Liver (tissue), 9 donors: ENCODE data around the gene ZNF143. TPM values are rescaled to one million over a fixed set of nuclear protein-coding genes. Genes with fewer than 3 reads are reported as not detected.

Source experiments
- DNase-seq: peaks from one replicate; pipeline ENCODE4 v3.0.0-alpha.2; 2017; ENCODE audit warnings: low spot score
- H3K27ac ChIP-seq, 2 donors: one replicate each; pipeline ENCODE4 v1.7.0; 2013; ENCODE audit warnings: inconsistent platforms in 2 of 2, low read length in 2 of 2, control low read depth in 1 of 2, low read depth in 1 of 2, mild to moderate bottlenecking in 1 of 2
- H3K27me3 ChIP-seq, 4 donors: one replicate each; pipeline versions ENCODE4 v1.6.1 to v1.7.0; 2013; ENCODE audit warnings: low read length in 3 of 4, inconsistent platforms in 1 of 4, mild to moderate bottlenecking in 1 of 4, moderate library complexity in 1 of 4; ENCODE audit not compliant: control insufficient read depth in 4 of 4, insufficient read depth in 4 of 4
- H3K36me3 ChIP-seq, 4 donors: one replicate each; pipeline versions ENCODE4 v1.6.1 to v1.7.0; 2013; ENCODE audit warnings: low read length in 3 of 4, mild to moderate bottlenecking in 3 of 4, low read depth in 1 of 4, moderate library complexity in 1 of 4; ENCODE audit not compliant: control insufficient read depth in 4 of 4, insufficient read depth in 3 of 4
- H3K4me1 ChIP-seq, 4 donors: one replicate each; pipeline versions ENCODE4 v1.6.1 to v1.7.0; 2013; ENCODE audit warnings: low read length in 3 of 4, mild to moderate bottlenecking in 3 of 4, moderate library complexity in 1 of 4; ENCODE audit not compliant: control insufficient read depth in 4 of 4, insufficient read depth in 4 of 4
- H3K4me3 ChIP-seq, 3 donors: one replicate each; pipeline versions ENCODE4 v1.6.1 to v1.7.0; 2013; ENCODE audit warnings: low read length in 3 of 3, control low read depth in 1 of 3, low read depth in 1 of 3, mild to moderate bottlenecking in 1 of 3
- H3K9ac ChIP-seq, 2 donors: one replicate each; pipeline ENCODE4 v1.7.0; 2013; ENCODE audit warnings: low read length in 2 of 2, mild to moderate bottlenecking in 2 of 2, moderate library complexity in 2 of 2, control low read depth in 1 of 2, low read depth in 1 of 2
- H3K9me3 ChIP-seq, 4 donors: one replicate each; pipeline versions ENCODE4 v1.6.1 to v1.7.0; 2013; ENCODE audit warnings: low read length in 3 of 4; ENCODE audit not compliant: control insufficient read depth in 4 of 4
- EGR1 ChIP-seq, 2 donors: IDR thresholded peaks; 2 replicates each; pipeline ENCODE4 v1.6.1; 2016 to 2018; ENCODE audit warnings: antibody characterized with exemption in 2 of 2, low read depth in 2 of 2
- FOXA1 ChIP-seq: IDR thresholded peaks from 2 replicates; pipeline ENCODE4 v1.6.1; 2016; ENCODE audit warnings: antibody characterized with exemption
- FOXA2 ChIP-seq: IDR thresholded peaks from 2 replicates; pipeline ENCODE4 v1.6.1; 2016; ENCODE audit warnings: antibody characterized with exemption
- GABPA ChIP-seq, 2 donors: IDR thresholded peaks in 1 of 2; conservative IDR thresholded peaks in 1 of 2; 2 replicates each; pipeline ENCODE4 v1.6.1; 2016; ENCODE audit warnings: antibody characterized with exemption in 2 of 2, mild to moderate bottlenecking in 1 of 2, moderate library complexity in 1 of 2
- HNF4A ChIP-seq, 2 donors: conservative IDR thresholded peaks; 2 replicates each; pipeline ENCODE4 v1.6.1; 2016; ENCODE audit warnings: antibody characterized with exemption in 2 of 2, mild to moderate bottlenecking in 2 of 2
- HNF4G ChIP-seq: IDR thresholded peaks from 2 replicates; pipeline ENCODE4 v1.6.1; 2016; ENCODE audit warnings: antibody characterized with exemption
- JUND ChIP-seq, 2 donors: IDR thresholded peaks; 2 replicates each; pipeline ENCODE4 v1.6.1; 2016; ENCODE audit warnings: antibody characterized with exemption in 2 of 2
- MAX ChIP-seq: IDR thresholded peaks from 2 replicates; pipeline ENCODE4 v1.6.1; 2016; ENCODE audit warnings: antibody characterized with exemption
- NR2F2 ChIP-seq: IDR thresholded peaks from 2 replicates; pipeline ENCODE4 v1.6.1; 2016; ENCODE audit warnings: antibody characterized with exemption
- RAD21 ChIP-seq, 2 donors: IDR thresholded peaks; 2 replicates each; pipeline ENCODE4 v1.6.1; 2016; ENCODE audit warnings: antibody characterized with exemption in 2 of 2, mild to moderate bottlenecking in 2 of 2
- RXRA ChIP-seq, 2 donors: IDR thresholded peaks; 2 replicates each; pipeline ENCODE4 v1.6.1; 2017 to 2018; ENCODE audit warnings: antibody characterized with exemption in 2 of 2, mild to moderate bottlenecking in 1 of 2
- SP1 ChIP-seq: IDR thresholded peaks from 2 replicates; pipeline ENCODE4 v1.6.1; 2018; ENCODE audit warnings: antibody characterized with exemption, mild to moderate bottlenecking
- YY1 ChIP-seq: IDR thresholded peaks from 2 replicates; pipeline ENCODE4 v1.6.1; 2016; ENCODE audit warnings: antibody characterized with exemption, mild to moderate bottlenecking
- ZBTB33 ChIP-seq: IDR thresholded peaks from 2 replicates; pipeline ENCODE4 v1.6.1; 2016; ENCODE audit warnings: antibody characterized with exemption
- WGBS: extraction: QIAGEN DNeasy Blood & Tissue Kit; methylation state at CpG from one replicate; pipeline ENCODE4 v1.1.7; 2013; 5-methylcytosine and 5-hydroxymethylcytosine counted together
- polyA plus RNA-seq, 2 donors: library from polyadenylated mRNA; stranded (reverse) in 1 of 2; unstranded in 1 of 2; fragments of 200-250 nt in 1 of 2; fragments of >200 nt in 1 of 2; fragmentation: Nextera tagmentation in 1 of 2; extraction: Ambion mirVana in 1 of 2; gene quantifications; one replicate each; pipeline versions ENCODE4 v1.2.1 to v1.2.3, GENCODE V29; 2013 to 2015
- total RNA-seq, 2 donors: library from RNA; depleted of rRNA; stranded (reverse); fragments of >200 nt; gene quantifications; one replicate each; pipeline ENCODE4 v1.2.3, GENCODE V29; 2014
- TF ChIP-seq, protein P1 (sequence below): IDR thresholded peaks from 2 replicates; pipeline ENCODE4 v1.6.1; 2016; ENCODE audit warnings: antibody characterized with exemption, mild to moderate bottlenecking
- TF ChIP-seq, protein P2 (sequence below): fragments of 150-350 bp; IDR thresholded peaks from 2 replicates; pipeline ENCODE4 v1.5.1; 2017; ENCODE audit warnings: improper control_type of control experiment, low read depth, low read length; ENCODE audit not compliant: missing input control
- donor health status: healthy.
- donor health status: healthy.
- donor health status: healthy.
- donor health status: healthy.
- donor health status: healthy.

ZNF143 gene
- total and polyA plus RNA-seq, 4 donors: 4.3 to 20.4 (median 12.2) TPM

- no peak for TF ChIP-seq NR2F2
- no peak for TF ChIP-seq GABPA (IDR thresholded peaks at IDR 0.05 in 1 of 2, conservative IDR thresholded peaks at IDR 0.05 in 1 of 2)
- TF ChIP-seq RXRA (IDR thresholded peaks at IDR 0.05): no peak
- no peak for TF ChIP-seq RAD21 (IDR thresholded peaks at IDR 0.05)
- TF ChIP-seq EGR1 (IDR thresholded peaks at IDR 0.05; ENCODE audit: low read depth in 2 of 2): no peak
- TF ChIP-seq HNF4A (conservative IDR thresholded peaks at IDR 0.05): no peak
- no peak for TF ChIP-seq MAX
- no peak for TF ChIP-seq YY1
- TF ChIP-seq, protein P1, sequence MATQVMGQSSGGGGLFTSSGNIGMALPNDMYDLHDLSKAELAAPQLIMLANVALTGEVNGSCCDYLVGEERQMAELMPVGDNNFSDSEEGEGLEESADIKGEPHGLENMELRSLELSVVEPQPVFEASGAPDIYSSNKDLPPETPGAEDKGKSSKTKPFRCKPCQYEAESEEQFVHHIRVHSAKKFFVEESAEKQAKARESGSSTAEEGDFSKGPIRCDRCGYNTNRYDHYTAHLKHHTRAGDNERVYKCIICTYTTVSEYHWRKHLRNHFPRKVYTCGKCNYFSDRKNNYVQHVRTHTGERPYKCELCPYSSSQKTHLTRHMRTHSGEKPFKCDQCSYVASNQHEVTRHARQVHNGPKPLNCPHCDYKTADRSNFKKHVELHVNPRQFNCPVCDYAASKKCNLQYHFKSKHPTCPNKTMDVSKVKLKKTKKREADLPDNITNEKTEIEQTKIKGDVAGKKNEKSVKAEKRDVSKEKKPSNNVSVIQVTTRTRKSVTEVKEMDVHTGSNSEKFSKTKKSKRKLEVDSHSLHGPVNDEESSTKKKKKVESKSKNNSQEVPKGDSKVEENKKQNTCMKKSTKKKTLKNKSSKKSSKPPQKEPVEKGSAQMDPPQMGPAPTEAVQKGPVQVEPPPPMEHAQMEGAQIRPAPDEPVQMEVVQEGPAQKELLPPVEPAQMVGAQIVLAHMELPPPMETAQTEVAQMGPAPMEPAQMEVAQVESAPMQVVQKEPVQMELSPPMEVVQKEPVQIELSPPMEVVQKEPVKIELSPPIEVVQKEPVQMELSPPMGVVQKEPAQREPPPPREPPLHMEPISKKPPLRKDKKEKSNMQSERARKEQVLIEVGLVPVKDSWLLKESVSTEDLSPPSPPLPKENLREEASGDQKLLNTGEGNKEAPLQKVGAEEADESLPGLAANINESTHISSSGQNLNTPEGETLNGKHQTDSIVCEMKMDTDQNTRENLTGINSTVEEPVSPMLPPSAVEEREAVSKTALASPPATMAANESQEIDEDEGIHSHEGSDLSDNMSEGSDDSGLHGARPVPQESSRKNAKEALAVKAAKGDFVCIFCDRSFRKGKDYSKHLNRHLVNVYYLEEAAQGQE: no peak
- TF ChIP-seq SP1: no peak
- TF ChIP-seq HNF4G: no peak
- no peak for TF ChIP-seq JUND (IDR thresholded peaks at IDR 0.05)
- no peak for TF ChIP-seq ZBTB33
- TF ChIP-seq FOXA2: no peak
- DNase-seq: no peak
- WGBS: 96% methylated on average over 9 of the region's 9 CpGs
- no peaks in the 10 kb centered on the region for H3K9me3 ChIP-seq
- no peaks in the 10 kb centered on the region for H3K36me3 ChIP-seq
- no peaks in the 10 kb centered on the region for H3K27me3 ChIP-seq
- H3K27ac ChIP-seq: no peak overlapping the region
- peaks cover 0 to 2% (median 0%) of the 10 kb centered on the region in 4 donors for H3K4me1 ChIP-seq
- no peak overlapping the region for H3K9ac ChIP-seq
- no peak overlapping the region for H3K4me3 ChIP-seq
Observed at GRCh38 chr11:9533058-9533457, 72.2 kb downstream of the ZNF143 start.

DNA sequence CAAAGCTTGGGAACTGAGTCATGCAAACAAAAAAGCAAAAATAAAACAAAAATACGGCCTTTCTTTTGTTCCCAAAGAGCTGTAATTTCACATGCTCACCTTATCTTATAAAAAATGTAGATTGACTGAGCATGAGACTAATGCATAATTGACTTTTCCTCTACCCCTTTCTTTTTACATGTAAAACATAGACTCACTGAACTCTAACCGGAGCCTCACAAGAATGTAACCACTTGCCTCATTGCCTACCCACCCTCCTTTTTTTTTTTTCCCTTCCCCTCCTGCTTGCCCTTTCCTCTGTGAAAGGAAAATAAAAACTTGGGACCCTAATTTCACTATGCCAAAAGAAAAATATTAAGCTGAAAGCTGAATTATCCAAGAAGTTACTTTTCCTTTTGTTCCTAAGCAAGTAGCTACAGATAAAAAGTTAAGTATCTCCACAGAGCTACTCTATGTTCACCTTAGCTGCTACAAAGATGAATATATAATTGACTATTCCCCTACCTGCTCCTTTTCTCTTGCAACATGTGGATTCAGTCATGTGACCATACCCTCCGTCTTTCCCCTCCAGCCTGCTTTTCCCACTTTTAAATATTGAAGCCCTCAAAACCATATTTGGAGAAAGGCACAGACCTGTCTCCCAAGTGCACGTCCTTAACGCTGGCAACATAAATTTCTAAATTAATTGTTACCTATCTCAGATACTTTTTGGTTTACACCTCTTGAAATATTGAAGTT, 73.1 kb downstream of the ZNF143 start:
- Histone ChIP-seq H3K36me3 (no peaks in the 10 kb centered on the region), H3K9me3 (no peaks in the 10 kb centered on the region), H3K9ac (no peak overlapping the region), H3K4me3 (no peak overlapping the region), H3K27me3 (no peaks in the 10 kb centered on the region), H3K4me1 (no peaks in the 10 kb centered on the region), H3K27ac (no peak overlapping the region)
- TF ChIP-seq FOXA1: no peak
- no peak for TF ChIP-seq HNF4G
- TF ChIP-seq EGR1 (IDR thresholded peaks at IDR 0.05; ENCODE audit: low read depth in 2 of 2): no peak
- TF ChIP-seq, protein P2, sequence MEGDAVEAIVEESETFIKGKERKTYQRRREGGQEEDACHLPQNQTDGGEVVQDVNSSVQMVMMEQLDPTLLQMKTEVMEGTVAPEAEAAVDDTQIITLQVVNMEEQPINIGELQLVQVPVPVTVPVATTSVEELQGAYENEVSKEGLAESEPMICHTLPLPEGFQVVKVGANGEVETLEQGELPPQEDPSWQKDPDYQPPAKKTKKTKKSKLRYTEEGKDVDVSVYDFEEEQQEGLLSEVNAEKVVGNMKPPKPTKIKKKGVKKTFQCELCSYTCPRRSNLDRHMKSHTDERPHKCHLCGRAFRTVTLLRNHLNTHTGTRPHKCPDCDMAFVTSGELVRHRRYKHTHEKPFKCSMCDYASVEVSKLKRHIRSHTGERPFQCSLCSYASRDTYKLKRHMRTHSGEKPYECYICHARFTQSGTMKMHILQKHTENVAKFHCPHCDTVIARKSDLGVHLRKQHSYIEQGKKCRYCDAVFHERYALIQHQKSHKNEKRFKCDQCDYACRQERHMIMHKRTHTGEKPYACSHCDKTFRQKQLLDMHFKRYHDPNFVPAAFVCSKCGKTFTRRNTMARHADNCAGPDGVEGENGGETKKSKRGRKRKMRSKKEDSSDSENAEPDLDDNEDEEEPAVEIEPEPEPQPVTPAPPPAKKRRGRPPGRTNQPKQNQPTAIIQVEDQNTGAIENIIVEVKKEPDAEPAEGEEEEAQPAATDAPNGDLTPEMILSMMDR: no peak
- no peak for TF ChIP-seq HNF4A (conservative IDR thresholded peaks at IDR 0.05)
- no peak for TF ChIP-seq RAD21 (IDR thresholded peaks at IDR 0.05)
- TF ChIP-seq FOXA2: no peak
- TF ChIP-seq SP1: no peak
- no peak for TF ChIP-seq YY1
- no peak for TF ChIP-seq GABPA (IDR thresholded peaks at IDR 0.05 in 1 of 2, conservative IDR thresholded peaks at IDR 0.05 in 1 of 2)
- no peak for TF ChIP-seq JUND (IDR thresholded peaks at IDR 0.05)
- TF ChIP-seq RXRA (IDR thresholded peaks at IDR 0.05): no peak
- no peak for TF ChIP-seq ZBTB33
- WGBS: 91% methylated on average over 5 of the region's 5 CpGs
- no peak for DNase-seq
